Measurements from ENCODE around the gene INPP5A.

DNA sequence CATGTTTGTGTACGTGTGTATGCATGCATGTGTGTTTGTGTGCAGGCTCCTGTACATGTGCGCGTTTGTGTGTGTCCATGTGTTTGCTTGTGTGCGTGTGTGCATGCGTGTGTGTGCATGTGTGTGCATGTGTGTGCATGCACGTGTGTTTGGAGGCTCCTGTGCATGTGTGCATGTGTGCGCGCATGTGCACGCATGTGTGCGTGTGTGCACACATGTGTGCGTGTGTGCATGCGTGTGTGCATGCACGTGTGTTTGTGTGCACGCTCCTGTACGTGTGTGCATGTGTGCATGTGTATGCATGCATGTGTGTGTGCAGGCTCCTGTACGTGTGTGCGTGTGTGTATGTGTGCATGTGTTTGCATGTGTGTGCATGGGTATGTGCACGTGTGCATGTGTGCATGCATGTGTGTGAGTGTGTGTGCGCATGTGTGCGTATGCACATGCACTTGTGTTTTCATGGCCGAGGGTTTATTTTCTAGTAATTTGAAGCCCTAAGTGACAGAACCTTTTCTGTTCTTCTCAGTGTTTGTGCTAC is 59.2 kb downstream of the INPP5A start:
- TF ChIP-seq, protein P1, sequence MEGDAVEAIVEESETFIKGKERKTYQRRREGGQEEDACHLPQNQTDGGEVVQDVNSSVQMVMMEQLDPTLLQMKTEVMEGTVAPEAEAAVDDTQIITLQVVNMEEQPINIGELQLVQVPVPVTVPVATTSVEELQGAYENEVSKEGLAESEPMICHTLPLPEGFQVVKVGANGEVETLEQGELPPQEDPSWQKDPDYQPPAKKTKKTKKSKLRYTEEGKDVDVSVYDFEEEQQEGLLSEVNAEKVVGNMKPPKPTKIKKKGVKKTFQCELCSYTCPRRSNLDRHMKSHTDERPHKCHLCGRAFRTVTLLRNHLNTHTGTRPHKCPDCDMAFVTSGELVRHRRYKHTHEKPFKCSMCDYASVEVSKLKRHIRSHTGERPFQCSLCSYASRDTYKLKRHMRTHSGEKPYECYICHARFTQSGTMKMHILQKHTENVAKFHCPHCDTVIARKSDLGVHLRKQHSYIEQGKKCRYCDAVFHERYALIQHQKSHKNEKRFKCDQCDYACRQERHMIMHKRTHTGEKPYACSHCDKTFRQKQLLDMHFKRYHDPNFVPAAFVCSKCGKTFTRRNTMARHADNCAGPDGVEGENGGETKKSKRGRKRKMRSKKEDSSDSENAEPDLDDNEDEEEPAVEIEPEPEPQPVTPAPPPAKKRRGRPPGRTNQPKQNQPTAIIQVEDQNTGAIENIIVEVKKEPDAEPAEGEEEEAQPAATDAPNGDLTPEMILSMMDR (conservative IDR thresholded peaks at IDR 0.05; ENCODE audit: low read depth, low read length): no peak
- no peak for TF ChIP-seq EZH2phosphoT487 (IDR thresholded peaks at IDR 0.05; ENCODE audit: borderline replicate concordance, low read length)

Data from PC-3 (cell line).